ENCODE data around the gene NSRP1. TPM values are rescaled to one million over a fixed set of nuclear protein-coding genes. Genes with fewer than 3 reads are reported as not detected.

Gene NSRP1
- polyA plus RNA-seq, 1 experiment: 6.9 TPM

DNA sequence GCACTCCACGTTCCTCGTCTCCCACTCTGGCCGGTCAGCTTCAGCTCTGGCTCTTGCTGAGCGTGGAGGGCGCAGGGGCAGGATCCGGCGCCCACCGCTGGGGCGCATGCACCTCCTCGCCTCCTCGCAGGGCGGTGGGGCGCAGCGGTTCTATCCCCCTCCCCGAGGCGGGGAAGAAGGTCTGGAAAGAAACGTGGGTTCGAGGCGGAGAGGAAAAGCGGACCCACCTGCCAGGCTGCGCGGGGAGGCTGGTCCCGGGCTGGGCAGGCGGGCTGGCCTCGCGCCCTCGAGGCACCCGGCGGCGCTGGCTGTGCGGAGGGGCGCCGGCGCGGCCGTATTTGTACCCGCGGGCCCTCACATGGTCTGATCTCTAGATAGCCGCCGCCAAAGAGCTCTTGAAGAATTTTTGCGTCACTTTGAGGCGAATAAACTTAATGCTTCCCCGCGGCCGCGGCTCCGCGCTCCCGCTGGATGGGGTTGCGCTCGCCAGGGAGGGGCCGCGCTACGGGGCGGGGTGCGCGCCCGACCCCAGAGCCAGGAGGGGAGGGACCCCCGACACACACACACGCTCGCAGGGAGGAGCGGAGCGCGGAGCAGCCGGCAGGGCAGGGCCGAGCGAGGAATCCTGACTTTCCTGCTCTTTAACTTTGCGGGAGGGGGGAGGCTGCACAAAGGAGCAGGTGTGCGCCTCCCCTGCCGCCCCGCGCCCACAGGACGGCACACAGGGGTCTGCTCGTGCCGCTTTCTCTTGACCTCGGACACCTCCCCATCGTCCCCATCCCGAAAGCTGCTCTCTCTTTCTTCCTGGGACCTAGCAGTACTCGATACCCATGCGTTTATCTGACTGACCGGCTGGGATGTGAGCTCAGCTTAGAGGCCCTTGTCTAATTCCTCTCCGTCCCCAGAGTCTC, 119.0 kb downstream of the NSRP1 start, which contains the start of gene SLC6A4:
SLC6A4 (minus strand) TSS at position 312 of the 911 bp plus-strand sequence. CDS start 13,739 bp downstream, outside the sequence.
- no peaks in the 10 kb centered on the region for H3K36me3 ChIP-seq (ENCODE audit: control insufficient read depth, insufficient read depth, low read length)
- TF ChIP-seq, protein P1, sequence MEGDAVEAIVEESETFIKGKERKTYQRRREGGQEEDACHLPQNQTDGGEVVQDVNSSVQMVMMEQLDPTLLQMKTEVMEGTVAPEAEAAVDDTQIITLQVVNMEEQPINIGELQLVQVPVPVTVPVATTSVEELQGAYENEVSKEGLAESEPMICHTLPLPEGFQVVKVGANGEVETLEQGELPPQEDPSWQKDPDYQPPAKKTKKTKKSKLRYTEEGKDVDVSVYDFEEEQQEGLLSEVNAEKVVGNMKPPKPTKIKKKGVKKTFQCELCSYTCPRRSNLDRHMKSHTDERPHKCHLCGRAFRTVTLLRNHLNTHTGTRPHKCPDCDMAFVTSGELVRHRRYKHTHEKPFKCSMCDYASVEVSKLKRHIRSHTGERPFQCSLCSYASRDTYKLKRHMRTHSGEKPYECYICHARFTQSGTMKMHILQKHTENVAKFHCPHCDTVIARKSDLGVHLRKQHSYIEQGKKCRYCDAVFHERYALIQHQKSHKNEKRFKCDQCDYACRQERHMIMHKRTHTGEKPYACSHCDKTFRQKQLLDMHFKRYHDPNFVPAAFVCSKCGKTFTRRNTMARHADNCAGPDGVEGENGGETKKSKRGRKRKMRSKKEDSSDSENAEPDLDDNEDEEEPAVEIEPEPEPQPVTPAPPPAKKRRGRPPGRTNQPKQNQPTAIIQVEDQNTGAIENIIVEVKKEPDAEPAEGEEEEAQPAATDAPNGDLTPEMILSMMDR (IDR thresholded peaks at IDR 0.05; ENCODE audit: insufficient read depth, low read depth, low read length): no peak
- H3K4me3 ChIP-seq (ENCODE audit: low read depth, low read length): peak within 1 kb of the TSS; percentile 40
- ChIA-PET CTCF (interaction anchor here (0.9 to 1.2 kb wide), 2 partner anchors 9 to 109 kb away, joined by 4 read pairs; no protein-coding TSS in a partner anchor), POLR2A (no interaction called here)
- H3K27me3 ChIP-seq (ENCODE audit: control insufficient read depth, insufficient read depth, low read length): peaks cover 35% of the 10 kb centered on the region
- DNase-seq (ENCODE audit: low read depth): no peak

Small RNAs within 50 kb of the gene (small RNA-seq; reads per million reads assigned to genes)
- gene AC104984.5 (ENCODE audit: insufficient read length, low read depth, low replicate concordance): not detected

Other genes starting within 250 kb of the NSRP1 start
- gene SSH2, start 186.6 kb upstream of the NSRP1 start, polyA plus RNA-seq (2011; rRNA removed): 5.7 and 9.1 TPM in 2 replicates
- gene EFCAB5, start 175.2 kb upstream of the NSRP1 start, polyA plus RNA-seq (2011; rRNA removed): 0.13 TPM in 1 of 2 replicates, not detected in the other
- not detected in 2 replicates for gene SLC6A4, start 118.9 kb downstream of the NSRP1 start, polyA plus RNA-seq (2011; rRNA removed)
- gene BLMH, start 175.1 kb downstream of the NSRP1 start, polyA plus RNA-seq (2011; rRNA removed): 10.7 and 13.9 TPM in 2 replicates
- not detected in 2 replicates for gene TMIGD1, start 217.2 kb downstream of the NSRP1 start, polyA plus RNA-seq (2011; rRNA removed)

All from BJ (cell line).